Suppressor macrophage (primary cell): ENCODE results near the gene GDAP1L1.
"Not testable (repeated sequence)": the region's sequence is repeated elsewhere in the genome, so short reads cannot be mapped to it uniquely, and the experiment has no call there.

Source experiments
- DNase-seq, 4 experiments: peaks; one replicate each; pipeline ENCODE4 v3.0.0-alpha.2; 2020 to 2022

GDAP1L1 gene

DNA sequence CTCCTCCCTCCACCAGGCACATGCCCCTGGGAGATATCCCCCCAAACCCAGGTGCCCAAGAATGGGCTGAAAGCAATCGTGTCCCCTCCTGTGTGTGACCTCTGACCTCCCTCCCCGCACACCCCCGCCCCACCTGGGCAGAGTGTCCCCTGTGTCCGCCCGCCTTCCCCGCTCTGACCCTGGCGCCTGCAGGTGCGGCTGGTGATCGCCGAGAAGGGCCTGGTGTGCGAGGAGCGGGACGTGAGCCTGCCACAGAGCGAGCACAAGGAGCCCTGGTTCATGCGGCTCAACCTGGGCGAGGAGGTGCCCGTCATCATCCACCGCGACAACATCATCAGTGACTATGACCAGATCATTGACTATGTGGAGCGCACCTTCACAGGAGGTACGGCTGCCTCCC lies 9.9 kb downstream of the GDAP1L1 start:
- DNase-seq, result no peak

GRCh38 chr20:44258226-44258890 lies 11.2 kb downstream of the GDAP1L1 start:
- no peak for DNase-seq

DNA sequence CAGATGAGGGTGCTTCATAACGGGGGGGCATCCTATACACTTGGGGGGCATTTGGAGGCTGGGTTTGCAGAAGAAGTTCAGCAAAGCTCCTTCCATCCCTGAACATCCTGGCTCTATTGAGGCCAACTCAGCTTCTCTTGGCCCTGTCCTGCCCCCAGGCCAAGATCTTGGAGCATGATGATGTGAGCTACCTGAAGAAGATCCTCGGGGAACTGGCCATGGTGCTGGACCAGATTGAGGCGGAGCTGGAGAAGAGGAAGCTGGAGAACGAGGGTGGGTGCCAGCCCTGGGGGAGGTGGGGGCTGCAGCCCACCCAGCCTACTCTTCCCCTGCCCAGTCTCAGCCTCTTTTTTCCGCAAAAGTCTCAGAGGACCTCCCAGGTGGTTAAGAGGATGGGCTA lies 17.2 kb downstream of the GDAP1L1 start:
- peak in 1 of 4 experiments; percentile 2 for DNase-seq

- DNase-seq, result no peak
Measured at GRCh38 chr20:44268802-44269201, 21.7 kb downstream of the GDAP1L1 start.

DNA sequence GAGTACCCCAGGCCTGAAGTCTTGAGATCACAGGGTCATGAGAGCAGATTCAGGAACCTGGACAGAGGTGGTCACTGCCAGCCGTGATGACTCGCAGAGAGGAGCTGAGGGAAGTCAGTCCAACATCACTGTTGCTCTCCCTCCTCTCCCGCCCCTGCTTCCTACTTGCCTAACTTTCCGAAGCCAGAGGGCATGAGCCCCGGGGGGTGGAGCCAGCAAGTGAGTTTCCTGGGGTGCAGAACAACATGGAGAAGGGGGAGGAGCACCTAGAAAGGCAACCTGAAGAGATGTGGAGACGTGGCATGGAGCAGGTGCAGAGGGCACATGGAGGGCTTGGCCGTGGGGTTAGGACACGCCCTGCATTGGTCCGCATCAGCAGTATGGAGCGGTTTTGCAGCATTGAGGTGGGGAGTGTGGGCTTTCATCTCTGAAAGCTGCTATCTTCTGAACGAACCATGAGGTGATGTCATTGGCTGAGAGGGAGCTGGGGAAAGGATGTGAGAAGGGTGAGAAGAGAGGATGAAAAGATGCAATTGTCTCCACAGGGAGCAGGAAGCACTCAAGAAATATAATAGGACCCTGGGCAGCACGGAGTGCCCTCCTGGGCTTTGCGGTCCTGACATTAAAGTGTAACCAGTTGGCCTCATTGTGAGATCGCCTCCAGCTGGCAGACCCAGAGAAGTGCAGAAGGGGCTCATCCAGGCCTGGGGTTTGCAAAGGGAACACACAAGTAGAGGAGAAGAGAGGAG lies 25.0 kb downstream of the GDAP1L1 start:
- peak in 3 of 4 experiments; percentile 9 to 48 (median 22) for DNase-seq

- no peak for DNase-seq
Measured at GRCh38 chr20:44273231-44274215, 26.4 kb downstream of the GDAP1L1 start.

DNA sequence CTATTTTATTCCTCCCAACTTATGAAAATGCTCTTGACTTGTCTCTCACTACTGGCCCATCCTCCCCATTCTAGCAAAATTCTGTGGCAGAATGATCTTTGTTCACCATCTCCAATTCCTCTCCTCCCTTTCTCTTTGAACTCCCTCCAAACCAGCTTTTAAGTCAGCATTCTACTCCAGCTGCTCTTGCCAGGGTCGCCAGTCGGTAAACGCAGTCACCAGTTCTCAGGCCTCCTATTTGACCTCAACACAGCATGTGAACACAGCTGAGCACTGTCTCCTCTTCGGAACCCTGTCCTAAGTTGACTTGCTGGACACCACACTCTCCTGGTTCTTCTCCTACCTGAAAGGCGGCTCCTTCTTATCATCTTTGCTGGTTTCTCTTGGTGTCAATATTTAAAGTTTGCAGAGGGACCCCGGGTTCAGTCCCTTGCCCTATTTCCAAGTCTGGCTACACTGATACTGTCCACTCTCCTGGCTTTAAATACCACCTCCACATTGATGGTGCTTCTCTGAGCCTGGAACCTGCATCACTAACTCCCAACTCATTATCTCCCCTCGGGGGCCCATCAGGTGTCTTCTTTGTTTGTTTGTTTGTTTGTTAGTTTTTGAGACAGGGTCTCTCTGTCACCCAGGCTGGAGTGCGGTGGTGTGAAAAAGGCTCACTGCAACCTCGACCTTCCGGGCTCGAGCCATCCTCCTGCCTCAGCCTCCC lies 27.4 kb downstream of the GDAP1L1 start:
- DNase-seq, result no peak

DNA sequence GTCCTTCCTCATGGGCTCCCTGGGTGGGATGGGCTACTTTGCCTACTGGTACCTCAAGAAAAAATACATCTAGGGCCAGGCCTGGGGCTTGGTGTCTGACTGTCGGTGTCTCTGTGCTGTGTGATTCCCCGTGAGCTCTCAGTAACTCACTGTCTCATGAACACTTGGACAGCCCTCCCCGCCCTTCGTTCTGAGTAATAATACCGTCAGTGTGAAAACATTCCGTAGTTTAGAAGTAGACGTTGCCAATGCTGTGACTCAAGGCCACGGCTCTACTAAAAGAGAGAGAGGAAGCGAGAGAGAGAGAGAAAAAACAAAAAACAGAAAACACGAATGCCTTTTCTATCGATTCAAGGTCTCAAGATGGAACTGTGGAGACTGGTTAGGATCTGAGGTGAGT lies 32.1 kb downstream of the GDAP1L1 start:
- DNase-seq, result no peak

DNA sequence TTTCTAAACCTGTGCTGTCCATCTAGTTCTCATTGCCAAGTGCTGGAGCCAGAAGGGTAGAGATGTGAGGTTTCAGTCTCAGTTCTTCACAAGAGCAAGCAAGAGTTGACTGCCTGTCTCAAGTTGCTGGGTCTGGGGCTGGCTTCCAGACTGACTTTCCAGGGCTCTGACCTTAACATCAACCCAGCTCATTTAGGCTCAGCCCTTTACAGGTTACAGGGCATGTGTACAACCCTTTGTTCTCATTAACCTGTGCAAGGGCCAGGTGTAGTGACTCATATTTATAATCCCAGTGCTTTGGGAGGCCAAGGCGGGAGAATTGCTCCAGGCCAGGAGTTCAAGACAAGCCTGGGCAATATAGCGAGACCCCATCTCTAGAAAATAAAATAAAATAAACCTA lies 33.3 kb downstream of the GDAP1L1 start:
- no peak for DNase-seq

- no peak for DNase-seq
Measured at GRCh38 chr20:44282192-44282591, 35.1 kb downstream of the GDAP1L1 start.

GRCh38 chr20:44284032-44284431 lies 36.9 kb downstream of the GDAP1L1 start:
- DNase-seq, result no peak

GRCh38 chr20:44287272-44288097 lies 40.4 kb downstream of the GDAP1L1 start:
- DNase-seq, result no peak

DNA sequence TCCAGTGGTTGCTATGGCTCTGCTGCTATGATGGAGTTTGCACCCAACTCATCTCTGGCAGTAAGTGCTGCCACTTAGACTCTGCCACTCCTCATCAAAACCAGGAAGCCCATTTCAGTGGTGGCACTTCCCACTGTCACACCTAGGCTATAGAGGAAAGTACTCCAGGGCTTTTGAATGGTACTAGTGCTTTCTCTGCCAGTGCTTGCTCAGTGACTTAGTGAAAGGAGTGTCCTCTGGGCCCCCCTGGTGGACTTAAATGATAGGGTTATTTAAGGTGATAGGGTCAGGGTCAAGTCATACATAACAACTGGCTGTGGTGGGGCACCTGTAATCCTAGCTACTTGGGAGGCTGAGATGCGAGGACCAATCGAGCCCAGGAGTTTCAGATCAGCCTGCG lies 41.1 kb downstream of the GDAP1L1 start:
- no peak for DNase-seq

DNA sequence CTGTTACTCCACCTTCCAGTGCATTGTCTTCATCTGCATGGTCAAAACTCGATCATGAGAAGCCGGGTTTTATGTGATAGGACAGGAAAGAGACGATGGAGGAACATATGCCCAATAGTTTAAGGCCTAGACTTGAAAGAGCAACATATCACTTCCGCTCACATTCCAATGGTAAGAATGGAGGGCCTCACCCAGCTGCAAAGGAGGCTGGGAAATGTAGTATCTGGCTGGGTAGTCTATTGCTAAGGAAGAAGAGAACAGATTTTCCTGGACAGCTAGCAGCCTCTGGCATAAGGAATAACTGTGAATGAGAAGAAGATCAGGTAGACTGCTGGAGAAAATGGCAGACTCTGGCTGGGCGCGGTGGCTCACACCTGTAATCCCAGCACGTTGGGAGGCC lies 44.6 kb downstream of the GDAP1L1 start:
- no peak for DNase-seq

- DNase-seq, result no peak
Measured at GRCh38 chr20:44296011-44296410, 48.9 kb downstream of the GDAP1L1 start.

DNA sequence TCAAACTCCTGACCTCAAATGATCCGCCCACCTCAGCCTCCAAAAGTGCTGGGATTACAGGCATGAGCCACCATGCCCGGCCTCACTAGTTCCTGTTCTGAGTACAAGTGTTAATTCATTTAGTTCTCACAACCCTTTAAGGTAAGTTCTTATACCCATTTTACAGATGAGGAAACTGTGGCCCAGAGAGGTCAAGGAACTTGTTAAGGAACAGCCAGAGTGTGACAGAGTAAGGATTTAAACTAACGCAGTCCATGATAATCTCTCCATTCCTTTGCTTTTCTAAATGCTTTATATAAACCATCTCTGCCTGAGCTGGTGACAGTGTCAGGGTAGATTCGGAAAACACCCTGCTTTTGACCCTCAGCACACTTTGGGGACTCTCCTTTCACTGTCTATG lies 50.6 kb downstream of the GDAP1L1 start:
- no peak for DNase-seq

GRCh38 chr20:44299011-44299535 lies 52.0 kb downstream of the GDAP1L1 start:
- DNase-seq, result not testable (repeated sequence)

DNA sequence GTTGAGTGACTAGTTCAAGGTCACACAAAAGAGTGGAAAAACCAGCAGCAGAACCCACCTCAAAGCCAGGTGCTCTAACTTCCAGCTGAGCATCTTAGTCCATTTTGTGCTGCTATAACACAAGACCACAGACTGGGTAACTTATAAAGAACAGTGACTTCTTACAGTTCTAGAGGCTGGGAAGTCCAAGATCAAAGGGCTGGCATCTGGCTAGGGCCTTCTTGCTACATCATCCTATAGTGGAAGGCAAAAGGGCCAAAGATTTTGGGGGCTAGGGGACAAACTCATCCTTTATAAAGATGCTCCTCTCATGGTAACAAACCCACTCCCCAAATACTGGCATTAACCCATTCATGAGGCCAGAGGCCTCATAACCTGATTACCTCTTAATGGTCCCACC lies 54.2 kb downstream of the GDAP1L1 start:
- no peak for DNase-seq

GRCh38 chr20:44302026-44302669 lies 55.0 kb downstream of the GDAP1L1 start:
- DNase-seq, result no peak

- no peak for DNase-seq
Measured at GRCh38 chr20:44302736-44303135, 55.6 kb downstream of the GDAP1L1 start.

DNA sequence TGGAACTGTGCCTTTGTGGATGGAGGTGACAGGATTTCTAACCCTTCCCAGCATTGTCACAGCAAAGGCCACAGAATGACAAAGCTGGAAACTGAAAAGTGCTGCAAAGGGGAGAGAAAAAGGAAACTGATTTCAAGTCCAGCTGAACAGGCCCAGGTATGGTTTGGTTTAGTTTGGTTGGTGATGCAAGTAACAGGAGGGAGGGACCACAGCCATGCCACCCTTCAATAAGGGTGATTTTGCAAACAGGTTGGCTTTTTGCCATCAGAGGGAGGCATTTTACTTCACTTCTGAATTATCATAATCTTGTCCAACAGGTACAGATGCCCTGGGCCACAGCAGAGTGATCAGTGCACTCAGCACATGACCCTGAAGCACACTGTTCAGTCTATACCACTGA lies 57.3 kb downstream of the GDAP1L1 start:
- DNase-seq, result no peak
